NCI-H226 (cell line): ENCODE results near the gene ARRB1.
"Not testable (repeated sequence)": the region's sequence is repeated elsewhere in the genome, so short reads cannot be mapped to it uniquely, and the experiment has no call there.

Source experiments
- DNase-seq: peaks from one replicate; pipeline ENCODE4 v3.0.0-alpha.2; 2015

ARRB1 gene

DNA sequence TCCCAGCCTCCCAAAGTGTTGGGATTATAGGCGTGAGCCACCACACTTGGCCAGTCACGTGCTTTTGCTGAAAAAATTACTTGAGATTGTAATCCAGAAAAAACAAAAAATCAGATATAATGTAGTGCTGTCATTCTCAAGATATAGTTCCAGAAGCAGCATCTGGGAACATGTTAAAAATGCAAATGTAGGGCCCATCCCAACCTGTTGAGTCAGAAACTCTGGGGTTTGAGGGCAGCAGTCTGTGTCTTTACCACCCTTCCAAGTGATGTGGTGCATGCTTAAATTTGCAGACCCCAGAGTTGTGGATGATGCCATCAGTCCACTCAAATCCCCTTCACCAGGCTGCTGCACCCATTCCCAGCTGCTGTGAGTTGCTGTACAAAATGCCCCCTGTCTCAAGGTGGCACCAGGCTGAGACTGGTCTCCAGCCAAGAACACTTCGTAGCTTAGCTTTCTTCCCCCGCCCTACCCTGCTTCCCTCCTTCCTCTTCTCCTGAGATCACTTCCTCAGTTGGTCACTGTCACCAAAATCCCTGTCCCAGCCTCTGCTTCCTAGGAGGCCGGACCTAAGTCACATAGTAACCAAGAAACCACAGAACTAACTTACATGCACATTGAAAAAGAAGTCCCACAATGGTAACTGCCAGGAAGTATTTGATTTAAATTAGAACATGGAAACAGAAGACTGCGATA is 18.2 kb upstream of the ARRB1 start:
- no peak for DNase-seq

- DNase-seq, result not testable (repeated sequence)
Observed at GRCh38 chr11:75366826-75367225, 15.4 kb upstream of the ARRB1 start.

GRCh38 chr11:75365711-75366181 is 14.3 kb upstream of the ARRB1 start:
- no peak for DNase-seq

GRCh38 chr11:75362285-75362684 is 10.8 kb upstream of the ARRB1 start:
- DNase-seq, result not testable (repeated sequence)

GRCh38 chr11:75356613-75357012 is 5.2 kb upstream of the ARRB1 start:
- no peak for DNase-seq

- DNase-seq, result no peak
Observed at GRCh38 chr11:75355051-75355450, 3.6 kb upstream of the ARRB1 start.

- DNase-seq, result no peak
Observed at GRCh38 chr11:75352588-75353206, 1.2 kb upstream of the ARRB1 start.

- peak; percentile 33 for DNase-seq
Observed at GRCh38 chr11:75351791-75352587, 528 bp upstream of the ARRB1 start.

DNA sequence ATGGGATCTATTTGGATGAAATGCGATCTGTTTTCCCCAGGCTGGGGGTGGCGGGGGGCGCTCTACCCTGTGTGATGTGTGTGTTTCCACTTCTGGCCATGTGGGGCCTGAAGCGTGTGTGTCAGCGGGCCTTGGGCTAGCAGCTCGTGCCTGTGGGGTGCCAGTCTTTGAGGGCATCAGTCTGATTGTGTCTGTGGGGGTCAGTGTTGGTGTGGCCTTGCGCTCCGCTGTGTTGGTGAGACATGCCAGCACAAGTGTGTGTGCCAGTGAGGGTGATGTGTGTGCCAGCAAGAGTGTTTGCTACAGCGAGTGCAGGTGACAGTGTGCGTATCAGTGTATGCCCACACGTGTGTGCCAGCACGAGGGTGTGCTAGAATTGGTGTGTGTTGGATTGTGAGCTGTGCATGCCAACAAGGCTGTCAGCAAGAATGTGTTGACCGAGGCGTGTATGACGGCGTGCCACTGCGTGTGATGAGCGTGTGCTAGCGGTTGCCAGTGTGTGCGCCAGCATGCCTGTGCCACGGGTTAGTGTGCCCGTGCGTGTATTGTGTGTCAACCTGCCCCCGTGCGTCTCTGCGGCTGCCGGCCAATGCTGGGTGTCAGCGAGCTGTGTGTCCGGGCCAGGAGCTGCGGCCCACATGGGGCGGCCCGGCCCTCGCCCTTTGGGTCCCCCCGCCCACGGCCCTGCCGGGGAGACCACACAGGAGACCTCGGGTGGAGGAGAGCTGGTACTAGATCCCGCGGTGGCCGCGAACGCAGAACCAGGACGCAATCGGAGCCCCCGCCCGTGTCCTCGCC is 519 bp downstream of the ARRB1 start:
- no peak for DNase-seq

- DNase-seq, result no peak
Observed at GRCh38 chr11:75350122-75350742, 1.2 kb downstream of the ARRB1 start.

GRCh38 chr11:75349521-75350116 is 1.8 kb downstream of the ARRB1 start:
- DNase-seq, result no peak

GRCh38 chr11:75347781-75348566 is 3.5 kb downstream of the ARRB1 start:
- DNase-seq, result peak; percentile 81

DNA sequence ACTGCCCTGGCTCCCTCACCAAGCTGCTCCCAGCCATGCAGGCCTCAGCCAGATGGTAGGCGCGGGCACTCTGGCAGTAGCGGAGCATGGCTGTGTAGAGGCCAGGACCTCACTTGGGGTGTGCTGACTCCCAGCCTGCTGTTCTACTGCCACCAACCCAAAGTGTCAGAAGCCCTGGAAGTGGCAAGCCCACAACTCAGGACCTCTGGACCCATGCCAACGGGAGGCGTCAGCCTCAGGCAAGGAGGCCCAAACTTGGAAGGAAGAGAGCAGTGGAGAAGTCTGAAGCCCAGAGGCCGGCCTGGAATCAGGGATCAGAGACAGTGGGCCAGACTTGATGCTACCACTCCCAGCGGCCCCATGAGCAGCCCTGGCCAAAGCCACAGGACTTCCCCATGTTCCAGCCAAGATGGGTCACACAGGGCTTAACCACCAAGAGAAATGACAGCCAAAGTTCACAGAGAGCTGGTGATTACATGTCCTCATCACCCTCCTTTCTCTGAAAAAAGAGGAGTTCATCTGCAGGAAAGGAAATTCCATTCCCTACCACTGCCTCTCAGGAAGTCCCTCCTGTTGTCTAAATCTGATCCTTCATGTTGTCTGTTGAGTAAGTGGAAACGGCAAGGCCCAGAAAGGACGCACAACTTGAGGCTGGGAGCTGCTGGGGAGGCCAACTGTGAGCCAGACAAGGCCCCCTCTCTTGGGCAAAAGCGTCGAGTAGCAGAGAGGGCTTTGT is 4.4 kb downstream of the ARRB1 start:
- no peak for DNase-seq

DNA sequence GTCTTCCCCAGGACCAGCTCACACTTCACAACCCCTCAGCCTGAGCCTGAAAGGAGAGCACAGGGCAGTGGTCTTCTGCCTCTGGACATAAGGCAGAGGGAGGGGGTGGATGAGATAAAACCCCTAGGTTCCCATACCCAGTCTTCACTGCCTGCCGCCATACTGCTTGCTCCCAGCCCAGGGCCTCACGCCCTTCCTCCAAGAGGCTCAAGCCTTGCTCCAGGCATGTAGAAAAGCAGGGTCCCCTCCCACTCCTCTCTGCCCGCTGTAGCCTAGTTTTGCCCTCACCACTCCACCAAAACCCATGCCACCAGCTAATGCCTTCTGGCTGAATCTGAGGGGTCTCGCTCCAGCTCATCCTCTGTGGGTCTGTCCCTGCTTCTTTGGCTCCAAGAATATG is 5.2 kb downstream of the ARRB1 start:
- DNase-seq, result no peak

- no peak for DNase-seq
Observed at GRCh38 chr11:75345455-75346160, 5.9 kb downstream of the ARRB1 start.

GRCh38 chr11:75344761-75345454 is 6.6 kb downstream of the ARRB1 start:
- no peak for DNase-seq

GRCh38 chr11:75344186-75344585 is 7.3 kb downstream of the ARRB1 start:
- no peak for DNase-seq

GRCh38 chr11:75342966-75343870 is 8.2 kb downstream of the ARRB1 start:
- peak; percentile 23 for DNase-seq
